Measurements from ENCODE around the gene BGLAP. TPM values are rescaled to one million over a fixed set of nuclear protein-coding genes. Genes with fewer than 3 reads are reported as not detected.

Gene BGLAP
- total and polyA plus RNA-seq, 9 donors = 1.4 to 4.6 (median 1.9) TPM; not detected in 1

- no peak for TF ChIP-seq EP300 (IDR thresholded peaks at IDR 0.05)
- no peaks in the 10 kb centered on the region for H3K9me3 ChIP-seq
- no peaks in the 10 kb centered on the region for H3K27me3 ChIP-seq
- no peak overlapping the region for H3K4me3 ChIP-seq
- H3K36me3 ChIP-seq = no peaks in the 10 kb centered on the region
- no peaks in the 10 kb centered on the region for H3K4me1 ChIP-seq (ENCODE audit: insufficient read depth)
- H3K27ac ChIP-seq = no peak overlapping the region
- DNase-seq = no peak
- WGBS, 3 donors = 89 to 94% (median 91%) methylated on average over 13 of the region's 13 CpGs
- intact Hi-C loops (cut with DNase I) = loop anchor here in 1 of 4 donors (5.0 kb wide), 1 partner anchor 130 kb away; no protein-coding TSS in a partner anchor
Measured at GRCh38 chr1:156221986-156222692, 19.8 kb upstream of the BGLAP start.

- intact Hi-C loops (cut with DNase I) = loop anchor here (1.0 to 5.0 kb wide), 5 partner anchors 73 to 135 kb away; partner anchors contain the start of gene SEMA4A (in 1 of the 4)
- H3K27ac ChIP-seq = no peak overlapping the region
- no peaks in the 10 kb centered on the region for H3K36me3 ChIP-seq
Measured at GRCh38 chr1:156225677-156226014, 16.3 kb upstream of the BGLAP start.

GRCh38 chr1:156226116-156226538 lies 15.9 kb upstream of the BGLAP start:
- 78 to 88% (median 87%) methylated on average over 2 of the region's 2 CpGs for WGBS, 3 donors
- Histone ChIP-seq H3K36me3 (no peaks in the 10 kb centered on the region), H3K4me3 (no peak overlapping the region), H3K27me3 (no peaks in the 10 kb centered on the region), H3K27ac (no peak overlapping the region), H3K9me3 (no peaks in the 10 kb centered on the region), H3K4me1 (ENCODE audit: insufficient read depth) (no peaks in the 10 kb centered on the region)
- intact Hi-C loops (cut with DNase I) = loop anchor here in 3 of 4 donors (2.0 to 5.0 kb wide), 3 partner anchors 74 to 135 kb away; partner anchors contain the start of gene SEMA4A (in 1 of the 3)
- DNase-seq = no peak
- no peak for TF ChIP-seq POLR2A (IDR thresholded peaks at IDR 0.05)

More at GRCh38 chr1:156225677-156226014, 16.3 kb upstream of the BGLAP start:
- Histone ChIP-seq H3K27me3 (no peaks in the 10 kb centered on the region), H3K9me3 (no peaks in the 10 kb centered on the region), H3K4me1 (ENCODE audit: insufficient read depth) (no peaks in the 10 kb centered on the region), H3K4me3 (no peak overlapping the region)
- DNase-seq = no peak
- WGBS, 3 donors = 8 to 17% (median 11%) methylated on average over 2 of the region's 2 CpGs
- TF ChIP-seq CTCF (IDR thresholded peaks at IDR 0.05) (no peak), EP300 (IDR thresholded peaks at IDR 0.05) (no peak), POLR2A (IDR thresholded peaks at IDR 0.05) (no peak)

- intact Hi-C loops (cut with DNase I) = loop anchor here in 3 of 4 donors (2.0 to 5.0 kb wide), 3 partner anchors 74 to 136 kb away; partner anchors contain the start of gene SEMA4A (in 1 of the 3)
- no peak for DNase-seq
- Histone ChIP-seq H3K9me3 (no peaks in the 10 kb centered on the region), H3K36me3 (no peaks in the 10 kb centered on the region), H3K4me1 (ENCODE audit: insufficient read depth) (no peaks in the 10 kb centered on the region), H3K27ac (no peak overlapping the region), H3K4me3 (no peak overlapping the region), H3K27me3 (no peaks in the 10 kb centered on the region)
- TF ChIP-seq POLR2A (IDR thresholded peaks at IDR 0.05) = no peak
- TF ChIP-seq CTCF (IDR thresholded peaks at IDR 0.05) = no peak
- no peak for TF ChIP-seq EP300 (IDR thresholded peaks at IDR 0.05)
- 74 to 81% (median 80%) methylated on average over 4 of the region's 4 CpGs for WGBS, 3 donors
Measured at GRCh38 chr1:156226782-156227181, 15.2 kb upstream of the BGLAP start.

- WGBS, 3 donors = 67 to 90% (median 84%) methylated on average over 7 of the region's 7 CpGs
- Histone ChIP-seq H3K9me3 (no peaks in the 10 kb centered on the region), H3K4me1 (ENCODE audit: insufficient read depth) (no peaks in the 10 kb centered on the region), H3K4me3 (no peak overlapping the region), H3K36me3 (no peaks in the 10 kb centered on the region), H3K27me3 (no peaks in the 10 kb centered on the region), H3K27ac (no peak overlapping the region)
- TF ChIP-seq CTCF (IDR thresholded peaks at IDR 0.05) = no peak
- no peak for TF ChIP-seq EP300 (IDR thresholded peaks at IDR 0.05)
- no peak for TF ChIP-seq POLR2A (IDR thresholded peaks at IDR 0.05)
- intact Hi-C loops (cut with DNase I) = loop anchor here in 2 of 4 donors (5.0 kb wide), 2 partner anchors 76 to 136 kb away; partner anchors contain the start of gene SEMA4A (in 1 of the 2)
- no peak for DNase-seq
Measured at GRCh38 chr1:156228501-156228900, 13.5 kb upstream of the BGLAP start.
